A549 (cell line): ENCODE results near the gene ADCY2. TPM values are rescaled to one million over a fixed set of nuclear protein-coding genes. Genes with fewer than 3 reads are reported as not detected.

ENCODE experiments used
- ATAC-seq, 2 experiments: fragments of 200-7000 bp in 1 of 2; fragments of >200 bp in 1 of 2; cut with Nextera tagmentation in 1 of 2; cut with Tn5 transposase in 1 of 2; 3 replicates each; pipeline versions ENCODE4 v1.8.0 to v1.9.1; 2018 to 2020; ENCODE audit warnings: mild to moderate bottlenecking in 1 of 2, moderate library complexity in 1 of 2
- CTCF ChIA-PET: fragments of 300-600 bp; sonication (Branson Sonifier 250); formaldehyde crosslinking; extraction: SDS; loops from one replicate; lab custom pipeline; 2021; ENCODE audit warnings: antibody characterized with exemption, inconsistent platforms; lab: Yijun Ruan, JAX
- POLR2A ChIA-PET: fragments of 350-600 bp; formaldehyde crosslinking; extraction: SDS; loops from one replicate; lab custom pipeline; 2021; ENCODE audit warnings: antibody characterized with exemption, inconsistent platforms; lab: Yijun Ruan, JAX
- DNase-seq, 2 experiments: peaks; one replicate each; pipeline versions ENCODE4 v3.0.0 to v3.0.0-alpha.2; 2011 to 2016; ENCODE audit warnings: low read depth in 1 of 2, low spot score in 1 of 2
- FAIRE-seq: peaks from 2 replicates; lab custom pipeline; 2011; peaks lifted over from hg19 to GRCh38; lab: Jason Lieb, UNC
- H3K27ac ChIP-seq, 2 experiments: fragments of >200 bp; sonication (Bioruptor Twin); formaldehyde crosslinking; 3 replicates each; pipeline ENCODE4 v1.5.1; 2016 to 2017
- H3K4me1 ChIP-seq: fragments of >200 bp; sonication (Bioruptor Twin); formaldehyde crosslinking; 3 replicates; pipeline ENCODE4 v1.6.1; 2016
- H3K4me2 ChIP-seq: fragments of >200 bp; sonication (Bioruptor Twin); formaldehyde crosslinking; 3 replicates; pipeline ENCODE4 v1.6.1; 2016
- H3K4me3 ChIP-seq: fragments of >200 bp; sonication (Bioruptor Twin); formaldehyde crosslinking; 3 replicates; pipeline ENCODE4 v1.5.1; 2016
- H3K9me3 ChIP-seq: fragments of >200 bp; sonication (Bioruptor Twin); formaldehyde crosslinking; 3 replicates; pipeline ENCODE4 v1.6.1; 2016
- BCL3 ChIP-seq: fragments of >200 bp; sonication (Bioruptor Twin); formaldehyde crosslinking; IDR thresholded peaks from 3 replicates; pipeline ENCODE4 v1.6.1; 2016
- CBX8 ChIP-seq: fragments of 200-600 bp; sonication (generic); IDR thresholded peaks from 2 replicates; pipeline ENCODE4 v1.6.1; 2016
- EHF ChIP-seq: fragments of 250-450 bp; sonication (Bioruptor Pico); IDR thresholded peaks from 2 replicates; pipeline ENCODE4 v1.5.0; 2020; ENCODE audit warnings: mild to moderate bottlenecking
- EP300 ChIP-seq, 2 experiments: fragments of >200 bp; sonication (Bioruptor Twin); formaldehyde crosslinking; IDR thresholded peaks; 2 replicates in 1 of 2; 3 replicates in 1 of 2; pipeline ENCODE4 v1.6.1; 2016 to 2017
- FOSB ChIP-seq: fragments of 250-450 bp; sonication (Bioruptor Pico); IDR thresholded peaks from 2 replicates; pipeline ENCODE4 v1.5.0; 2020; ENCODE audit warnings: mild to moderate bottlenecking, moderate library complexity
- HOXB5 ChIP-seq: fragments of 250-450 bp; sonication (Bioruptor Pico); IDR thresholded peaks from 2 replicates; pipeline ENCODE4 v1.5.0; 2020; ENCODE audit warnings: mild to moderate bottlenecking, moderate library complexity
- JUNB ChIP-seq: fragments of >200 bp; sonication (Bioruptor Twin); formaldehyde crosslinking; IDR thresholded peaks from 2 replicates; pipeline ENCODE4 v1.6.1; 2016
- MAX ChIP-seq: IDR thresholded peaks from 2 replicates; pipeline ENCODE4 v1.6.1; 2012
- MAZ ChIP-seq: fragments of 150-350 bp; IDR thresholded peaks from 2 replicates; pipeline ENCODE4 v1.6.1; 2014; ENCODE audit warnings: antibody characterized with exemption, low read depth, low read length, borderline replicate concordance
- MYC ChIP-seq: IDR thresholded peaks from 2 replicates; pipeline ENCODE4 v1.6.1; 2012; ENCODE audit warnings: mild to moderate bottlenecking, inconsistent platforms, low read length, improper control_type of control experiment, borderline replicate concordance
- NFE2L2 ChIP-seq: fragments of 150-350 bp; conservative IDR thresholded peaks from 2 replicates; pipeline ENCODE4 v1.6.1; 2014; ENCODE audit warnings: low read length
- NR3C1 ChIP-seq: fragments of >200 bp; sonication (Bioruptor Twin); formaldehyde crosslinking; IDR thresholded peaks from 3 replicates; pipeline ENCODE4 v1.6.1; 2017
- PBX3 ChIP-seq: IDR thresholded peaks from 2 replicates; pipeline ENCODE4 v1.6.1; 2012
- PHF8 ChIP-seq: fragments of 200-600 bp; sonication (generic); IDR thresholded peaks from 2 replicates; pipeline ENCODE4 v1.6.1; 2016; ENCODE audit warnings: low read depth, mild to moderate bottlenecking, antibody characterized with exemption, moderate library complexity, borderline replicate concordance
- RFX5 ChIP-seq: fragments of 450-650 bp; IDR thresholded peaks from 2 replicates; pipeline ENCODE4 v1.7.1; 2014; ENCODE audit warnings: antibody characterized with exemption, mild to moderate bottlenecking, moderate library complexity
- RNF2 ChIP-seq: fragments of 200-600 bp; sonication (generic); IDR thresholded peaks from 2 replicates; pipeline ENCODE4 v1.6.1; 2016; ENCODE audit warnings: low read depth, mild to moderate bottlenecking, antibody characterized with exemption, moderate library complexity, borderline replicate concordance
- TFCP2L1 ChIP-seq: fragments of 250-450 bp; sonication (Bioruptor Pico); IDR thresholded peaks from 2 replicates; pipeline ENCODE4 v1.5.0; 2021; ENCODE audit warnings: mild to moderate bottlenecking
- ZC3H11A ChIP-seq: fragments of 450-650 bp; IDR thresholded peaks from 2 replicates; pipeline ENCODE4 v1.6.1; 2014; ENCODE audit warnings: antibody characterized with exemption, mild to moderate bottlenecking
- ZNF302 ChIP-seq: fragments of 250-450 bp; sonication (Bioruptor Pico); IDR thresholded peaks from 2 replicates; pipeline ENCODE4 v1.9.0; 2021; ENCODE audit warnings: inconsistent platforms, mild to moderate bottlenecking, moderate library complexity
- ZSCAN20 ChIP-seq: fragments of 250-450 bp; sonication (Bioruptor Pico); IDR thresholded peaks from 2 replicates; pipeline ENCODE4 v1.8.0; 2022; ENCODE audit warnings: mild to moderate bottlenecking, moderate library complexity
- WGBS: methylation state at CpG from one replicate; pipeline ENCODE4 v1.1.6; 2017; ENCODE audit errors: missing lambda C conversion rate; 5-methylcytosine and 5-hydroxymethylcytosine counted together
- polyA plus RNA-seq, 4 experiments: library from polyadenylated mRNA; depleted of rRNA in 3 of 4; stranded (reverse); fragments of >200 nt; fragmentation: RNase III in 1 of 4; extraction: RNeasy Plus Mini Kit Qiagen cat#74134 plus additional on column Dnase treatment in 1 of 4; gene quantifications; 2 replicates in 3 of 4; 3 replicates in 1 of 4; pipeline ENCODE4 v1.2.3, GENCODE V29; 2011 to 2017
- TF ChIP-seq, protein P1 (sequence below): fragments of 200-600 bp; sonication (generic); IDR thresholded peaks from 2 replicates; pipeline ENCODE4 v1.6.1; 2016; ENCODE audit warnings: antibody characterized with exemption, mild to moderate bottlenecking, moderate library complexity
- TF ChIP-seq, protein P2 (sequence below): fragments of 250-450 bp; sonication (Bioruptor Pico); IDR thresholded peaks from 2 replicates; pipeline ENCODE4 v1.5.0; 2020; ENCODE audit warnings: low read depth, mild to moderate bottlenecking, moderate library complexity

Gene ADCY2
- polyA plus RNA-seq, 2 of the 4 experiments (the other 2 are of a cell fraction), result not detected

DNA sequence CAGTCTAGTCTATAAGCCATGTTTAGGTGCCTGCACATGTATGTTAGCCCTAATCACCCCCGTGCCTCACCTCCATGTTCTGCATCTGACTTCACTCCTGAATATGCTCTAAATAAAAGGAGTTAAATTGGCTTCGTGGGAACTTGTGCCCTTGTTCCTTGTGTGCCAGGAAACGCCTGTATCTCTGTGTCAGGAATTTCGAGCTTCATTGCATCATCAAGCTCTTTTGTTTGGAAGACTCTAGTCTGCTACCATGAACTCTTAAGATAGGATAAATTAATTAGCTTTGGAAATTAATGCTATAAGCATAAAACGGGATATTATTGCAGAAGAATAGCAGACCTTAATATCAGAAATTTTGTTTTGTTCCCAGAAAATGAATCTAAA lies 99.2 kb downstream of the ADCY2 start:
- POLR2A ChIA-PET, result no interaction called here
- no peak for FAIRE-seq
- Histone ChIP-seq H3K4me2 (no peak overlapping the region), H3K27ac (no peak overlapping the region), H3K4me1 (no peaks in the 10 kb centered on the region), H3K9me3 (no peaks in the 10 kb centered on the region), H3K4me3 (no peak overlapping the region)
- WGBS, result under 1% methylated on average over 5 of the region's 5 CpGs
- TF ChIP-seq CBX8 (no peak), RFX5 (no peak), FOSB (no peak), MAZ (no peak), ZSCAN20 (no peak), RNF2 (no peak), ZC3H11A (no peak)
- TF ChIP-seq, protein P1, sequence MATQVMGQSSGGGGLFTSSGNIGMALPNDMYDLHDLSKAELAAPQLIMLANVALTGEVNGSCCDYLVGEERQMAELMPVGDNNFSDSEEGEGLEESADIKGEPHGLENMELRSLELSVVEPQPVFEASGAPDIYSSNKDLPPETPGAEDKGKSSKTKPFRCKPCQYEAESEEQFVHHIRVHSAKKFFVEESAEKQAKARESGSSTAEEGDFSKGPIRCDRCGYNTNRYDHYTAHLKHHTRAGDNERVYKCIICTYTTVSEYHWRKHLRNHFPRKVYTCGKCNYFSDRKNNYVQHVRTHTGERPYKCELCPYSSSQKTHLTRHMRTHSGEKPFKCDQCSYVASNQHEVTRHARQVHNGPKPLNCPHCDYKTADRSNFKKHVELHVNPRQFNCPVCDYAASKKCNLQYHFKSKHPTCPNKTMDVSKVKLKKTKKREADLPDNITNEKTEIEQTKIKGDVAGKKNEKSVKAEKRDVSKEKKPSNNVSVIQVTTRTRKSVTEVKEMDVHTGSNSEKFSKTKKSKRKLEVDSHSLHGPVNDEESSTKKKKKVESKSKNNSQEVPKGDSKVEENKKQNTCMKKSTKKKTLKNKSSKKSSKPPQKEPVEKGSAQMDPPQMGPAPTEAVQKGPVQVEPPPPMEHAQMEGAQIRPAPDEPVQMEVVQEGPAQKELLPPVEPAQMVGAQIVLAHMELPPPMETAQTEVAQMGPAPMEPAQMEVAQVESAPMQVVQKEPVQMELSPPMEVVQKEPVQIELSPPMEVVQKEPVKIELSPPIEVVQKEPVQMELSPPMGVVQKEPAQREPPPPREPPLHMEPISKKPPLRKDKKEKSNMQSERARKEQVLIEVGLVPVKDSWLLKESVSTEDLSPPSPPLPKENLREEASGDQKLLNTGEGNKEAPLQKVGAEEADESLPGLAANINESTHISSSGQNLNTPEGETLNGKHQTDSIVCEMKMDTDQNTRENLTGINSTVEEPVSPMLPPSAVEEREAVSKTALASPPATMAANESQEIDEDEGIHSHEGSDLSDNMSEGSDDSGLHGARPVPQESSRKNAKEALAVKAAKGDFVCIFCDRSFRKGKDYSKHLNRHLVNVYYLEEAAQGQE, result no peak
- ATAC-seq, result no peak
- CTCF ChIA-PET, result interaction anchor here (2.2 kb wide), 1 partner anchor 14 kb away, joined by 8 read pairs; no protein-coding TSS in a partner anchor
- DNase-seq, result no peak

DNA sequence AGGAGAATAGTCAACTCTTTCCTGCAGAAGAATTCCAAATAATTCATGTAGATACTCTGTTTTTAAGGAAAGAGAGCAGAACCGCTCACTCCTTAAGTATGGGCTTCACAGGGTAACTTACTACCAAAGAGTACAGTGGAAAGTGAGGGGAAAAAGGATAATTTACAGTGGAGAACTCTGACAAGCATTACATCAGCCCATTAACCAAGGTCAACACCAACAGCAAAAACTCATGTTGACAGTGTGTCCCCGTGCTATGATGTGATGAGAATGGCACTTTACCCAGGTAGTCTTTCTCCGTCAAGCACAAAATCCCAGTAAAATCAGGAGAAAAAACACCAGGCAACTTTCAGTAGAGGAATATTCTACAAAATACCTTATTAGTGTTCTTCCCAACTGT lies 104.3 kb downstream of the ADCY2 start:
- CTCF ChIA-PET, result no interaction called here

DNA sequence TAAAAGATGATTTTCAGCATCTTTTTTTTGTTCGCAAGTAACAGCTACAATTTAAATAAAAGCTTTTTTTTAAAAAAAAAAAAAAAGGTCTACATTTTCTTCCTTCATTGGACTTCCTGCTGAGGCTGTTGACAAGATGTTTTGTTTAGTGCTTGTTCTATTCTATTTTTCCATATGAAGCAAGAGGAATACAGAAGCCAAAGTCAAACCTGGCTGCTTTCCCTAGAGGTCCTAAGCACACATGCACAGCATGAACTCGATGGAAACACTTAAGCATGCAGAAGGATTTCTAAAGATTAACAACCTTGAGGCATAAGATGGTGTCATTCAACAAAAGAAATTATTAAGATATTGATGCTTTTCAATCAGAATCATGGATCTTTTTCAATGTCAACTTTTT lies 105.1 kb downstream of the ADCY2 start:
- POLR2A ChIA-PET, result no interaction called here
- H3K9me3 ChIP-seq, result no peaks in the 10 kb centered on the region
- H3K4me2 ChIP-seq, result no peak overlapping the region
- H3K4me1 ChIP-seq, result no peaks in the 10 kb centered on the region
- no peak for DNase-seq
- no peak for ATAC-seq
- no peak for FAIRE-seq
- H3K27ac ChIP-seq, result no peak overlapping the region
- CTCF ChIA-PET, result no interaction called here
- no peak overlapping the region for H3K4me3 ChIP-seq
- WGBS, result 47% methylated on average over 2 of the region's 2 CpGs
- TF ChIP-seq, protein P2, sequence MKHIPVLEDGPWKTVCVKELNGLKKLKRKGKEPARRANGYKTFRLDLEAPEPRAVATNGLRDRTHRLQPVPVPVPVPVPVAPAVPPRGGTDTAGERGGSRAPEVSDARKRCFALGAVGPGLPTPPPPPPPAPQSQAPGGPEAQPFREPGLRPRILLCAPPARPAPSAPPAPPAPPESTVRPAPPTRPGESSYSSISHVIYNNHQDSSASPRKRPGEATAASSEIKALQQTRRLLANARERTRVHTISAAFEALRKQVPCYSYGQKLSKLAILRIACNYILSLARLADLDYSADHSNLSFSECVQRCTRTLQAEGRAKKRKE, result no peak
- TF ChIP-seq MYC, result no peak
- TF ChIP-seq NFE2L2, result no peak
- TF ChIP-seq TFCP2L1 (CRISPR knock-in tag), result no peak
- TF ChIP-seq PBX3, result no peak
- TF ChIP-seq EP300 (IDR thresholded peaks at IDR 0.05), result no peak
- TF ChIP-seq MAZ, result no peak
- TF ChIP-seq BCL3, result no peak
- no peak for TF ChIP-seq RNF2
- TF ChIP-seq HOXB5 (CRISPR knock-in tag), result no peak

More for the DNA sequence above, 104.3 kb downstream of the ADCY2 start:
- WGBS, result 4% methylated on average over 3 of the region's 3 CpGs
- Histone ChIP-seq H3K4me3 (no peak overlapping the region), H3K27ac (no peak overlapping the region), H3K4me2 (no peak overlapping the region), H3K4me1 (no peaks in the 10 kb centered on the region), H3K9me3 (no peaks in the 10 kb centered on the region)
- no peak for DNase-seq
- POLR2A ChIA-PET, result no interaction called here
- no peak for FAIRE-seq
- no peak for TF ChIP-seq ZNF302 (CRISPR knock-in tag)
- no peak for TF ChIP-seq MAX
- no peak for TF ChIP-seq JUNB
- no peak for TF ChIP-seq PHF8
- TF ChIP-seq, protein P1, result no peak
- TF ChIP-seq EHF (CRISPR knock-in tag), result no peak
- no peak for TF ChIP-seq NR3C1
- ATAC-seq, result no peak
